OCI-M1 (cell line): ENCODE results near the gene ABCA12.
A peak's percentile ranks its signal among the peaks of the same experiment; 100 is the strongest.

ENCODE experiments used
- DNase-seq: peaks from one replicate; lab custom pipeline; 2025; lab: John Stamatoyannopoulos, UW

The ABCA12 gene

DNA sequence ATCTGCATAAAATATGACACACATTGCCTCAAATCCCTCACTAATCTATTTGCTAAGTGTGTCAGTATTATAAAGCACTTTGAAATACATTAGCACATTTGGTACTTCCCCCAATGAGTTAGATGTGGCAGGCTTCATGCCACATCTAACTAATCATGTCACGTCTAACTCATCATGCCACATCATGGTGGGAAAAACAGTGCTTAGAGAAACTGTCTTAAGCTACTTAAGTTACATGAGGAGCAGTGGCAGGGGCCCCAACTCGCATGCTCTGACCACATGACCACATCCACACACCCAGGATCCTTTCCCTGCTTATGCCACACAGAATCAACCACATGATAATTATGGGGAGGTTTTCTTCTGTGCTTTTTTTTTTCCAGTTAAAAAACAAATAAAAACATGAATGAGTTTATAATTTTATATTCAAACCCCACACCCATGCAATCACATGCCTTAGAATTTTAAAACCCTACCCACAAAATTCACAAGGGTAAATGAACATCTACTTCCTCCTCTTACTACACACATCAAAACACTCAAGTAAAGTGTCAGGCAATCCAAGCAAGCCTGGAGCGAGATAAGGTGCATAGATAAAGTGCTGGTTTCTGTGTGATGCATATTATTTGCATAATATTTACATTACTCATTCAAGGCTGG, 1.6 kb downstream of the ABCA12 start:
- DNase-seq, result peak; percentile 40

GRCh38 chr2:215120401-215120800, 18.0 kb downstream of the ABCA12 start:
- DNase-seq, result no peak

GRCh38 chr2:215119847-215120246, 18.6 kb downstream of the ABCA12 start:
- no peak for DNase-seq

GRCh38 chr2:215110918-215111317, 27.5 kb downstream of the ABCA12 start:
- no peak for DNase-seq

- DNase-seq, result no peak
Observed at GRCh38 chr2:215107216-215108056, 31.0 kb downstream of the ABCA12 start.

GRCh38 chr2:215105607-215106354, 32.6 kb downstream of the ABCA12 start:
- no peak for DNase-seq

DNA sequence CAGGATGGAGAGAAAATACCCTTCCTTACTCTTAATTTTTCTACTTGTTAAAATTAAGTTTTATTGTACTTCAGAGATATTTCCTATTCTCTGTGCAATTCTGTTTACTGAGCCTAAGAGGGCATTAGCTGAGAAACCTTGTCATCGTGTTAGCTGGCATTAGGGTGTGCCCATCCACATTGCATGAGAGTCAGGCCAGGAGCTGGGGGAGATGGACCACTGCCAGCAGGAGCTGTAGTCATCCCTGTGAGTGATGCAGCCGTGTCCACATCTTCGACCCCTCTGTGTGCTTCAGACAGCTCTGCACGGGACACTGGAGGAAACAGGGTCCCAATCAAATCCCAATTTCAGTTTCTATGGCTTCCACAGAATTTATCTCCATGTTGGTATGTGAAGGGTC, 34.2 kb downstream of the ABCA12 start:
- DNase-seq, result no peak

GRCh38 chr2:215098875-215099274, 39.6 kb downstream of the ABCA12 start:
- no peak for DNase-seq

DNA sequence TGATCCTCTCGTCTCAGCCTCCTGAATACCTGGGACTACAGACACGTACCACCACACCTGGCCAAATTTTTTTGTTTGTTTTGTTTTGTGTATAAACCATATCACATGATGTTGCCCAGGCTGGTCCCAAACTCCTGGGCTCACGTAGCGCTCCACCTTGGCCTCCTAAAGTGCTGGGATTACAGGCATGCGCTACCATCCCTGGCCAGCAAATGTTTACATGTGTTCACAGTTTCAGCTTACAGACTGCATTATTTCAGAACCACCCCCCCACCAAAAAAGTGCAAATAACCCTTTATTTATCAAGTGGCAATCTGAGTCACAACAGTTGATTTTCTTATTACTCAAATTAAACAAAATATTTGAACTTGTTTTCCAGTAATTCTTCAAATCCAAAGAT, 54.3 kb downstream of the ABCA12 start:
- DNase-seq, result no peak

GRCh38 chr2:215083146-215083545, 55.3 kb downstream of the ABCA12 start:
- no peak for DNase-seq

DNA sequence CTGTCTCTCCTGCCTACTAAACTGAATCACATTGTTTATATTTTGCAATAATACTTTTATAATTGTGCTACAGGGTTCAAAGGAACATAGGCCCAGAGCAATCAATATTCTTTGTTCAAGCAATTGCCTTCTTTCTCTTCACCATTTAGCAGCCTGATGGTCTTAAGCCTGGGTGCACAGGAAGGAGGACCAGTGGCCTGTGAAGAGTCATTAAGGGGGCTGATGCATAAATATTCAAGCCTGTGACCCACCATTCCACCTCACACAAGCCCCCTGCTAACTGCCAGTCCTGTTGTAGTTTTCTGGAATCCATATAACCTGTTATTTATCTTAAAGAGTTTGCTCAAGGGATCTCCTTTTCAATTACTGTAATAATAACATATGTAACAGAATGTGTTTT, 56.0 kb downstream of the ABCA12 start:
- no peak for DNase-seq

GRCh38 chr2:215080545-215080944, 57.9 kb downstream of the ABCA12 start:
- no peak for DNase-seq

DNA sequence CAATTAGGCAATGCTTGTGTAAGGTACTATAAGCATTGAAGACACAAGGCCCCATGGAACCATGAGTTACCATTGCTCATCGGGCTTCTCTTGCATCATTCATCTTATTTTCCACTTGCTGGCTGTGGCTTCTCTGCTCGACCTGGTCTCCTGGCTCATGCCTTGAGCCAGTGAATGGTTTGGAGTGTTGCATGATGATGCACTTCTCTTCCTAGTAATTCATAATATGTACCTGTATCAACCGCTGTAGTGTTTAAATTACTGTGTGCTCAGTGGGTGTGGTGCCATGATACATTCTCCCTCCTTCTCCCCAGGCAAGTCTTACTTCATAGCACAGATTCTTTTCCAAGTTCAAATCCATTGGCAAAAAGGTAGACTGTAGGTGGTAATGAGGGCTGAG, 66.8 kb downstream of the ABCA12 start:
- no peak for DNase-seq

DNA sequence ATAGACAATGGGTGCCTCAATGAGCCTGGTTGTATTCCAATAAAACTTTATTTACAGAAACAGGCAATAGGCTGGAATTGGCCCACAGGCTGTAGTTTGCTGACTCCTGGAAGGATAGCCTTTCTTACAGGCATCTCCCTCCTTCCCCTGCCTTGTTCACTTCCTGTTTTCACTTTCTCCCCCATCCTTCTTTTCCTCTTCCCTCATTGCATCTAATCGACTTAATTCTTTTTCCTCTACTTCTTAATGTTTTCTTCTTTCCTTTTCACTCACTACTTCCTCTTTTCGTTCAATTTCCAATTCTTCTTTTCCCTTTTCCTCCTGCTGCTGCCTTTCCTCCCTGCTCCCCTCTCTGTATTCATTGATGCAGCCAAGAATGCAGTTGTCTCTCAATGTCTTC, 70.0 kb downstream of the ABCA12 start:
- DNase-seq, result no peak

DNA sequence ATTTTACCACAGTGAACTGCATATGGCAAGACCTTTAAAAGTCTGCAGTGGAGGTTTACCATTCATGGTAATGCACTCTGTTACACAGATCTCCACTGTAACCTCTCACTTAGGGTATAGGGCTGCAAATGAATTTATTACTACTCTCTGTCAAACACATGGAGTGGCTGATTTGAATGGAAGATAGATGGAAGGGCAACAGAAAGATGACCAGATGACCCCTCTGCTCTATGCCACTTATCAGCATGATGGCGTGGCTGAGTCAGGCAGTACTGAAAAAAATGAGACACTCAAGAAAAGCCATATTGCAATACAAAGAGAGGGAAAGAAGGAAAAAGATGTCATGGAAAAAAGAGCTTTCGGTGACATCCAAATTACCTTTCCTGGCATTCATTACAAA, 72.3 kb downstream of the ABCA12 start:
- no peak for DNase-seq

- no peak for DNase-seq
Observed at GRCh38 chr2:215063526-215063925, 74.9 kb downstream of the ABCA12 start.

DNA sequence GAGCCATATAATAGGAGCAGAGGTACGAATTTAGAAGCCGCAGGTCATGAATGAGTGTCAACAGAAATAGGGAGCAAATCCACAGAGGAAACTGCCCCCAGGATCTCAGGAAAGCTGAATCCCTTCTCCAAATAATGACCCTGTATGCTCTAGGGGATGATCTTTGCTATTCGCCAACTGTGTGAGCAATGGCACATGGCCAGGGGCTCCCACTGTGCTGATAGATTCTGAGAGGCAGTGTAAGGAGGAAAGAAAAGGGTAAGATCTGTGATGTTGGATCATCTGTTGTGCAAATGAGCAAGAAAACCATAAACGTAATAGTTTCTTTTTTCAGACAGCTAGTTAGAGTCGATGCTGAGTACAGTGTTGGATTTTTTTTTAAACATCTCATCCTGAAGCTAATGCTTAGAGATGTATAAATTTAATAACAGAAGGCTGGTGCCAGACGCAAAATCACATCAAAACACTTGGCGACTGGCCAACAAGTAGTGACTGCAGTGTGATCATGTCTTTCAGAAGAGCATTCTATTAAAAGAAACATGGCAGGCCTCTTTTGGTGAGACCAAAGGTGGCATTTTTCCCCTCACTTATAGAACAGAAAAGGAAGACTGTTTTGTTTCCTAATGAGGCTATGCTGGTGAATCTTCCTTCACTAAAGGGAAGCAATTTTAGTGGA, 77.4 kb downstream of the ABCA12 start:
- no peak for DNase-seq

DNA sequence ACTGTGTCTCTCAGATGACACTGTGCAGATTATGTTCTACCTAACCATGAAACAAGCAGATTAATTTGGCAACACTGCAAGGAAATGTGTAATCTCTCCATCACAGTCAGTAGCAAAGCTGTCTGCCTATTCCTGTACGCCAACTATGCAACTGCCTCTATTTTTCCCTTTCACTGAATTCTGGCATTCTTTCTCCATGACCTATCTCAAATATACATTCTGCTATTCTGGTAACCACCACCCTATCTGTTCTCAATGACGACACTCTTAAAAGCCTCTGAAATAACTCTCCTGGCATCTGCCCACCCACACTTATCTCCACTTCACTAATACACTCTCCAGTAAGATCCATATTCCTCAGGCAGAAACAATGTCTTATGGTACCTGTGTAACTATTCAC, 78.7 kb downstream of the ABCA12 start:
- DNase-seq, result peak; percentile 47

DNA sequence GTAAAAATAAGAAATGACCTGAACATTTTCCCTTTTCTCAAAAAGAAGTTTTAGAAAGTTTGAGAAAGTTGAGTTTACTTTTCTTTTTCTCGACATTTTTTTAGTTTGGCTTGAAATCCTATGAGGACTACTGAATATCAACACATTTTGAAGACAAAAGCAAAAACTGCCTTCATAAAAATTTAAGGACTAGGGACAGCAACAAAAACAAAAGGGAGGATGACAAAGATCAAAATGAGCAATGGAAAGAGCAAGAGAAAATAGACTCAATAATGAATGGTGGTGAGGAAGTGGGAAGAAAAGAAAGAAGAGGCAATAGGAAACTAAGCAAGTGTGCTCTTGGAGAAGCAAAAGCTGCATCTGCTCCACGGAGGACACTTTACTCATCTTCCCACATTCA, 82.5 kb downstream of the ABCA12 start:
- DNase-seq, result no peak

GRCh38 chr2:215052810-215053209, 85.6 kb downstream of the ABCA12 start:
- no peak for DNase-seq

DNA sequence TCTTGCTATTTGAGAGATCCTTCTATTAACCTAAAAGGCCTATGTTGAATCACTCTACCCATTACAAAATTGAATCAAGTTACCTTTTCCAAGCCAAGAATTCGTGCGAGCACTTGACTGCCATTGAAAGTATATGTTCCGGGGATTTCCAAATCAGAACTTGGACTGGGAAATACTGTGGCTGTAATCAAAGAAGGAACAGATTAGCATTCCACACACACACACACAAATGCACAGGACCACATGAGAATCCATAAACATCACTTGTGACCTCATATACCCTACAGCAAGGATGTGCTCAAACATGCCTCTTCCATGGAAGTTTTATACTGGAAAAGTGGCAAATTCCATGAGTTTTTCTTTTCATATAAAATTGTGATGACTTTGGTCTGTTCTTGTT, 86.0 kb downstream of the ABCA12 start:
- DNase-seq, result no peak

DNA sequence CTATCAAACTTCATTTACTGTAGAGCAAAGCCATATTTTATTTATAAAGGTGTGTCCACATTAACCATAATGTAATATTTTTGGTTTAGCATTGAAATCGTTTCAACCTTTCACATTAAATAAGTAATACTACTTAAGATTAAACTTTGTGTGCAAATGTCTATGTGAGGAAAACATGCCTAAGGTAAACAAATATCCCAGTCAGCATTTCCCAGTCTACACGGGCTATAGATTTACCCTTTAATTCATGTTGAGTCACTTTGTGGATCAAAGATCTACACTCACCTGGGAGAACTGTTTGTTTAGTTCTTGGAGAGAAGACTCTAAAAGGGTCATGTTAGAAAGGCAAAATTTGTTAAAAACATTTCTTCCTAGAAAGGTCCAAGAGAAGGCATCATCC, 89.1 kb downstream of the ABCA12 start:
- no peak for DNase-seq
